ENCODE data around the gene RMRP. TPM values are rescaled to one million over a fixed set of nuclear protein-coding genes. Genes with fewer than 3 reads are reported as not detected.

RMRP gene
- total and polyA plus RNA-seq, 4 donors: 44.8 to 39,735 (median 15,277) TPM

DNA sequence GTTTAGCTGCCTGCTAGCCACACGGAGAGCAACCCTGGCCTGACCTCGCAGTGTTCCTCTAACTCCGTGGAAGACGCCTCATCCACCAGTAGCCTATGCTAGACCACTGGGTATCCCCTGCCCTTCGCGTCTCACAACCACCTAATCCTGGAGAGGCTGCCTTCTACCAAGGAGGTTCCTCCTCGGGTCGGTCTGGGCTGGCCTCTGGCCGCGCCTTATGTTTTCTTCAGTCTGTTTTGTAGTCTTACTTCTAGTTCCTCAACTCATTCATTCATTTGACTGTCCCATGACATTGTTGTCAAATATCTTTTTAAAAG lies 33.5 kb upstream of the RMRP start:
- no peaks in the 10 kb centered on the region for H3K27me3 ChIP-seq (ENCODE audit: control insufficient read depth in 3 of 3, insufficient read depth in 3 of 3, low read length in 2 of 3)
- no peak for DNase-seq
- peak overlapping the region; percentile 52 to 91 for H3K27ac ChIP-seq (ENCODE audit: low read depth in 1 of 2, low read length in 1 of 2)
- TF ChIP-seq, protein P1, sequence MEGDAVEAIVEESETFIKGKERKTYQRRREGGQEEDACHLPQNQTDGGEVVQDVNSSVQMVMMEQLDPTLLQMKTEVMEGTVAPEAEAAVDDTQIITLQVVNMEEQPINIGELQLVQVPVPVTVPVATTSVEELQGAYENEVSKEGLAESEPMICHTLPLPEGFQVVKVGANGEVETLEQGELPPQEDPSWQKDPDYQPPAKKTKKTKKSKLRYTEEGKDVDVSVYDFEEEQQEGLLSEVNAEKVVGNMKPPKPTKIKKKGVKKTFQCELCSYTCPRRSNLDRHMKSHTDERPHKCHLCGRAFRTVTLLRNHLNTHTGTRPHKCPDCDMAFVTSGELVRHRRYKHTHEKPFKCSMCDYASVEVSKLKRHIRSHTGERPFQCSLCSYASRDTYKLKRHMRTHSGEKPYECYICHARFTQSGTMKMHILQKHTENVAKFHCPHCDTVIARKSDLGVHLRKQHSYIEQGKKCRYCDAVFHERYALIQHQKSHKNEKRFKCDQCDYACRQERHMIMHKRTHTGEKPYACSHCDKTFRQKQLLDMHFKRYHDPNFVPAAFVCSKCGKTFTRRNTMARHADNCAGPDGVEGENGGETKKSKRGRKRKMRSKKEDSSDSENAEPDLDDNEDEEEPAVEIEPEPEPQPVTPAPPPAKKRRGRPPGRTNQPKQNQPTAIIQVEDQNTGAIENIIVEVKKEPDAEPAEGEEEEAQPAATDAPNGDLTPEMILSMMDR (IDR thresholded peaks at IDR 0.05; ENCODE audit: control extremely low read depth, extremely low read depth): no peak
- peaks cover 6 to 25% (median 11%) of the 10 kb centered on the region in 5 donors for H3K4me1 ChIP-seq (ENCODE audit: control insufficient read depth in 5 of 5, insufficient read depth in 5 of 5, low read length in 5 of 5)
- peak overlapping the region; percentile 32 for H3K4me3 ChIP-seq
- 18 to 19% methylated on average over 10 of the region's 10 CpGs for WGBS, 2 donors
- H3K9me3 ChIP-seq (ENCODE audit: control insufficient read depth in 4 of 4, insufficient read depth in 3 of 4, low read length in 3 of 4): no peaks in the 10 kb centered on the region
- peaks cover 0 to 3% (median 0%) of the 10 kb centered on the region in 4 donors for H3K36me3 ChIP-seq (ENCODE audit: control insufficient read depth in 4 of 4, insufficient read depth in 4 of 4, low read length in 4 of 4)
- no peak for ATAC-seq (ENCODE audit: insufficient read depth, low FRiP score)
- H3K9ac ChIP-seq (ENCODE audit: insufficient read depth in 1 of 2, low read length in 2 of 2): peak overlapping the region in 1 of 2 donors; percentile 72

DNA sequence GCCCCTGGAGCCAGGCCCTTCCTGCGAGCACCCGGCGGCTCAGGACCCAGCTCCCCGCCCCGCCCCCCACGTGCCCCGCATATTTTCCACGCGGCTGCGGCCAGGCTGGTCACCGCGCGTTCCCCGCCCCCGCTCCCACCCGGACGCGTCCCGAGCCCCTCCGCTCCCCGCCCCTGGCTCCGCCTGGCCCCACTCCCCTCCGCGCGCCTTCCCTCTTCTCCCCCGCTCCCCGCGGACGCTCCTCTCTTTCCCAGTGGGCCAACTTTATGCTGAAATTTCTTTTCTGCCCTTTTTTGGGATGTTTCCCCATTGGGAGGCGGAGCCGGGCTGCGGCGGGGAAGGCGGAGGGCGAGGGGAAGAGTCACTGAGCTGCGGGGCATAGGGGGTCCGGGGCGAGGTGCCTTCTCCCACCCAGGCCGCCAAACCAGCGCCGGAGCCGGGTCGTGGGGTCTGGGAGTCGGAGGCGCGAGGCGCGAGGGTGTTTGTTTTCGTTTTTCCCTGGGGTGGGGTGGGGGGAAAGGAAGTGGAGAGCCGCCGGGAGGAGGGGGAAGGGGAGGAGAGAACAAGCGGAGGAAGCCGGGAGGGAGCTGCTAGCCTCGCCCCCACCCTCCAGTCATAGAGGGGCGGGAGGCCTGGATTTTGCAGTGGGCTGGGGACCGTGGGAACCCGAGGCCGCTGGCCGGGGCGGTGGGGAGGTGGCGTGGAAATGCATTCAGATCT lies 33.0 kb upstream of the RMRP start:
- peaks cover 0 to 3% (median under 1%) of the 10 kb centered on the region in 4 donors for H3K36me3 ChIP-seq (ENCODE audit: control insufficient read depth in 4 of 4, insufficient read depth in 4 of 4, low read length in 4 of 4)
- H3K27me3 ChIP-seq (ENCODE audit: control insufficient read depth in 3 of 3, insufficient read depth in 3 of 3, low read length in 2 of 3): no peaks in the 10 kb centered on the region
- H3K9ac ChIP-seq (ENCODE audit: insufficient read depth in 1 of 2, low read length in 2 of 2): peak overlapping the region; percentile 46 to 72
- H3K4me1 ChIP-seq (ENCODE audit: control insufficient read depth in 5 of 5, insufficient read depth in 5 of 5, low read length in 5 of 5): peaks cover 6 to 25% (median 11%) of the 10 kb centered on the region in 5 donors
- DNase-seq: peak; percentile 86 to 89 (median 86)
- WGBS, 2 donors: 1% methylated on average over 42 to 61 of the region's 61 CpGs
- H3K4me3 ChIP-seq: peak overlapping the region; percentile 66
- H3K27ac ChIP-seq (ENCODE audit: low read depth in 1 of 2, low read length in 1 of 2): peak overlapping the region; percentile 81 to 91
- peak; percentile 56 for ATAC-seq (ENCODE audit: insufficient read depth, low FRiP score)
- H3K9me3 ChIP-seq (ENCODE audit: control insufficient read depth in 4 of 4, insufficient read depth in 3 of 4, low read length in 3 of 4): no peaks in the 10 kb centered on the region
- TF ChIP-seq, protein P1 (IDR thresholded peaks at IDR 0.05; ENCODE audit: control extremely low read depth, extremely low read depth): no peak

DNA sequence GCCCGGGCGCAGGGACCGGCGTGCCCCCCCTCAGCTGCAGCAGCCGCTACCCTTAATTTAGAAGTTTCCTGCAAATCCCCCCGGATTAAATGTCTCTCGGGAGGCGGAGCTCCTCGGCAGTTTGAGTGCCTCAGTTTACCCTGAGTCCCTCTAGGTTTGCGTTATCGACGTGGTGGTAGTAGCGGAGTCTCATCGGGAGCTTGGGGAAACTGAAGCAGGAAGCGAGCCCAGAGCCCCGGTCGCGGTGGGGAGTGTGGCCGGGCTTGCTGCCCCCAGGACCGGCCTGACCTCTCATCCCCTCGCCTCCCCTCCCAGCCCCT lies 32.4 kb upstream of the RMRP start:
- H3K36me3 ChIP-seq (ENCODE audit: control insufficient read depth in 4 of 4, insufficient read depth in 4 of 4, low read length in 4 of 4): peaks cover 0 to 5% (median 3%) of the 10 kb centered on the region in 4 donors
- H3K4me3 ChIP-seq: peak overlapping the region; percentile 66
- no peak for DNase-seq
- TF ChIP-seq, protein P1 (IDR thresholded peaks at IDR 0.05; ENCODE audit: control extremely low read depth, extremely low read depth): no peak
- no peak for ATAC-seq (ENCODE audit: insufficient read depth, low FRiP score)
- H3K9me3 ChIP-seq (ENCODE audit: control insufficient read depth in 4 of 4, insufficient read depth in 3 of 4, low read length in 3 of 4): no peaks in the 10 kb centered on the region
- peak overlapping the region; percentile 81 to 91 for H3K27ac ChIP-seq (ENCODE audit: low read depth in 1 of 2, low read length in 1 of 2)
- H3K9ac ChIP-seq (ENCODE audit: insufficient read depth in 1 of 2, low read length in 2 of 2): peak overlapping the region; percentile 46 to 71
- WGBS, 2 donors: 2% methylated on average over 20 to 21 of the region's 21 CpGs
- H3K4me1 ChIP-seq (ENCODE audit: control insufficient read depth in 5 of 5, insufficient read depth in 5 of 5, low read length in 5 of 5): peaks cover 6 to 25% (median 11%) of the 10 kb centered on the region in 5 donors
- no peaks in the 10 kb centered on the region for H3K27me3 ChIP-seq (ENCODE audit: control insufficient read depth in 3 of 3, insufficient read depth in 3 of 3, low read length in 2 of 3)

All from lung (tissue), 12 donors.